CD4-positive, alpha-beta T cell treated with Interleukin-21 for 1 hour (primary cell): ENCODE data around the gene OSBP2.
"Not testable (repeated sequence)": the region's sequence is repeated elsewhere in the genome, so short reads cannot be mapped to it uniquely, and the experiment has no call there.

Experiments used
- DNase-seq: peaks from one replicate; pipeline ENCODE4 v3.0.0-alpha.2; 2020

Gene OSBP2

DNA sequence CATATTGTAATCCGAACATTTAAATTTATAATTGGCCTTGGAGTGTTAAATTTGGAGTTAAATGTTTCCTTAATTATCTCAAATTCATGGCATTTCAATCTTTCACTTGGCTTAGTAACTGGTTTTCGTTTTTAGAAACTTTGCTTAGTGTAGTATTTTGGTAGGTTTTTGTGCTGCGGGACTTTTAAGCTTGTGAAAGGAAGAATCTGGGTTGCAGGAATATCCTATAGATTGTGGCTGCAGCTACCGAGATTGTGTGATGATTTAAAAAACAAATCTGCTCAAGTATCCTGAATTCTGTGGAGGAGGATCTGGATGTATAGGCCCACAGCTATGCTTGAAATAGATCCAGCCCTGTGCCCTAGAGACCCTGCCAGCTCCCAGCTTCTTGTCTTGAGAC, 27.1 kb downstream of the OSBP2 start:
- DNase-seq = no peak

- DNase-seq = no peak
Observed at GRCh38 chr22:30728826-30729225, 34.2 kb downstream of the OSBP2 start.

- DNase-seq = no peak
Observed at GRCh38 chr22:30731658-30732057, 37.0 kb downstream of the OSBP2 start.

DNA sequence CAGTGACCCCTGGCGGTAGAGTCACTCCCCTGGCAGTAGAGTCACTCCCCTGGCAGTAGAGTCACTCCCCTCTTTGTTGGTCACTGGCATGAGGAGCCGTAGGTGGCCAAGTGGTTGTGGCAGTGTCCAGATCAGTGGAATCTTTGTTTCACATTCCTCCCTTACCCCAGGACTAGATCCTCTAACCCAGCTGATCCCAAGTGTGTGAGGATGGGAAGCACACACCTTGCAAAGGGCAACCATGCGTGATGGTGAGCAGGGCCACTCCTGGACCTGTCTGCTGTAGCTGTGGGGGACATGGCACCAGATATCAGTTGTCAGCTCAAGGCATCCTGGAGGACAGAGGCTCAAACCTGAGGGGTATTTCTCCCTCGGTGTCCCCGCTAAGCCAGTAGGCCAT, 37.8 kb downstream of the OSBP2 start:
- DNase-seq = no peak

GRCh38 chr22:30733181-30733631, 38.5 kb downstream of the OSBP2 start:
- DNase-seq = no peak

GRCh38 chr22:30740007-30740406, 45.3 kb downstream of the OSBP2 start:
- DNase-seq = peak; percentile 3

DNA sequence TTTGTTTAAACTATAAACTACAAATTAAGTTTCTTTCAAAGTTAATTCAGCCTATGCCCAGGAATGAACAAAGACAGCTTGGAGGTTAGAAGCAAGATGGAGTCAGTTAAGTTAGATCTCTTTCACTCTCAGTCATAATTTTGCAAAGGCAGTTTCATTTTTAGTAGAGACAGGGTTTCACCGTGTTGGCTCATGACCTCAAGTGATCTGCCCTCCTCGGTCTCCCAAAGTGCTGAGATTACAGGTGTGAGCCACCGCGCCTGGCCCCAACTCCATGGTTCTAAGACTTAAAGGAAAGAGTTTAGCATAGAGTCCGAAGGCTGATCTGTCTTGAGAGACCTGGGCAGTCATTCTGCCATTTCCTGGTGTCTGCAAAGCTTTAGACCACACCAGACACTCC, 45.8 kb downstream of the OSBP2 start:
- not testable (repeated sequence) for DNase-seq

DNA sequence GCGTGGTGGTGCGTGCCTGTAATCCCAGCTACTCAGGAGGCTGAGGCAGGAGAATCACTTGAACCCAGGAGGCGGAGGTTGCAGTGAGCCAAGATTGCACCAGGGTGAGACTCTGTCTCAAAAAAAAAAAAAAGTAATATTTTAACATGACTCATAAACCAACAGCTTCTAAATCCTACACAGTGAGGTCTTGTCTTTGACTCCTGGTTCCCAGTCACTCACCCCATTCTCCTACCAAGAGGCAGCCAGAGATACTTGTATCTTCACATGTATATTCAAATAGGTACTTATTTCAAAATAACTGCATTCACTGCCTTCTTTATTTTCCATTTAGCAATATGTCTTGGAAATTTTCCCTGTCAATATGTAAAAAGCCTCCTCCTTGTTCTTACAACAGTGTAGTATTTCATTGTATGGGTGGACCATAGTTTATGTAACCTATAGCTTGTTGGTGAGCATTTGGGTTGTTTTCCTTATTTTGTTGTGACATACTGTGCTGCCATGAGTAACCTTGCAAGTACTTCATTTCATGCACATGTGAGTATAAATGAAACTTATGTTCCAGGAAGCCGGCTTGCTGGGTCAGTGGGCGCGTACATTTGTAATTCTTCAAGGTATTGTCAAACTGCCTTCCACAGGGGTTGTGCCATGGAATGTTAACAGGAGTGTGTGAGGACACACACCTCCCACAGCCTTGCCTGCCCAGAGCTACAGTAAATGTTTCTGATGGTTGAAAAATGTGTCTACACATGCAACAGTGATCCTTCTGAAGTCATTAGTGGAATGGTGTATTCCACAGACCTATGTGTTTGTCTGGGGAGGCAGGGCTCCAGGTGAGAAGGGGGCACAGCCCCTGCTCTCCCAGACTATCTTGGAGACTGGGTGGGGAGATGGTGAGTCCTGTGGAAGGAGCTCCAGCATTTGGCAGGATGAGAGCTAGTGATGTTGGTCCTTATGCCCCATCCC, 47.9 kb downstream of the OSBP2 start:
- no peak for DNase-seq

GRCh38 chr22:30743257-30744020, 48.8 kb downstream of the OSBP2 start:
- peak; percentile 4 for DNase-seq

DNA sequence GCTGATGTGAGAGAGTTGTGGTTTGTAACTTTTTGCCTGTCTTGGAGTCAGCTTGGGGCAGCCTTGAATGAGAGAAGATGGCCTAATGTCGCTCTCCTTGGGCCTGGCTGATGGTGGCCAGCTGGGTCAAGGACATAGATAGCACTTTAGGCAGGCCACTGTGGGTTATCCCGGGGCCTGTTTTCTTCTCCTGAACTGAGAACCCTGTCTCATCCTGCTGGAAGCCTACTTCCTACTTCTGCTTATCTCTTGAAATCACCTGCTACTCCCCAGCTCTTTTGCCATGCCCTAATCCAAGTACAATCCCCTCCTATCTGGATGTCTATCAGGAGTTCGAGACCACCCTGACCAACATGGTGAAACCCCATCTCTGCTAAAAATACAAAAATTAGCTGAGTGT, 49.5 kb downstream of the OSBP2 start:
- no peak for DNase-seq

GRCh38 chr22:30747493-30747892, 52.8 kb downstream of the OSBP2 start:
- no peak for DNase-seq

GRCh38 chr22:30749272-30749671, 54.6 kb downstream of the OSBP2 start:
- DNase-seq = no peak

GRCh38 chr22:30749849-30750248, 55.2 kb downstream of the OSBP2 start:
- no peak for DNase-seq

DNA sequence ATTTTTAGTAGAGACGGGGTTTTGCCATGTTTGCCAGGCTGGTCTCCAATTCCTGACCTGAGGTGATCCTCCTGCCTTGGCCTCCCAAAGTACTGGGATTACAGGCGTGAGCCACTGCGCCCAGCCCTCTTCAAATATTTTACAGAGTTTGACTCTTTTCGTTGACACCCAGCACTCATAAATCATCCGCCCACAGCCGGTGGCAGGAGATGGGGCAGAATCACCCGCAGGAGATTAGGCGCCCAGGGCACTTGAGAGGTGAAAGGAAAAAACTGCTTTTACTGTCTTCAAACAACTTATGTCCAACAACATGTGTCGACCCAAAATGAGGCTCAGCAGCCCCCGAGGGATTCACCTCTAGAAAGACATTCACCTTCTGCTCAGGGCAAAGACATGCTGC, 56.9 kb downstream of the OSBP2 start:
- no peak for DNase-seq

GRCh38 chr22:30752771-30753170, 58.1 kb downstream of the OSBP2 start:
- no peak for DNase-seq

GRCh38 chr22:30753701-30754100, 59.0 kb downstream of the OSBP2 start:
- DNase-seq = no peak

GRCh38 chr22:30754521-30754920, 59.8 kb downstream of the OSBP2 start:
- no peak for DNase-seq

DNA sequence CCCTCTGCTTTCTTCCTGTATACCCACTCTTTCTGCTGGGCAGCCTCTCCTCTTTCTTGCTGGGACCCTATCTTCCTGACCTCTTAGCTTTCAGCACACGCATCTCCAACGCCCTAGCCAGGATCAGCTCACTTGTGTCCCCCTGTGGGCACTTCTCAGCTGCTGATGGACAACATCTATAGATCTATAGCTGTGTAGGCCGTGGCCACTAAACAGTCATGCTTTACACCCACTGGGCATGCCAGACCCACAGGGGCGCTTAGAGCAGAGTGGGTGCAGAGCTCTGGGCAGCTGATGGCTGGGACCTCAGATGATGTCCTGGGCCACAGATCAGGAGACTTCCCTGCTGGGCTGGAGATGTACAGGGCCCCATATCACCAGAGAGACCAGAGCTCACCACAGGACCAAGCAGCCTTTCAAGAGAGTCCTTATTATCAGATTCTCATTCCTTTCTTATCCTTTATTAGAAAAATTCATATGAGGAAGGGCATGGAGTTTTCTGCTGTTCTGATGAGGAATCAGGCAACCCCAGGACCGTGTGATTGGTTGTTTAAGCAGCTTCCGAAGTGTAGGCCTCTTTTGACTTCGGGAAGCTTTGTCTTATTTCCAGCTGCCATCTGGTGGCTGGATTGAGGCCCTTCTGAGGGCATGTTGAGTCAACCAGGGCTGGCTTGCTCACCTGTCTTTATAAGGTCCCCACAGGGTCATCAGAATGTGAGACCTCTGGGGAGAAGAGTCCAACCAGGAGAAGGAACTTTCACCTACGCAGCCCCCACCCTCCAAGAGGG, 60.5 kb downstream of the OSBP2 start:
- peak; percentile 62 for DNase-seq

GRCh38 chr22:30755759-30756124, 61.1 kb downstream of the OSBP2 start:
- no peak for DNase-seq

GRCh38 chr22:30763815-30764673, 69.4 kb downstream of the OSBP2 start:
- DNase-seq = peak; percentile 67

DNA sequence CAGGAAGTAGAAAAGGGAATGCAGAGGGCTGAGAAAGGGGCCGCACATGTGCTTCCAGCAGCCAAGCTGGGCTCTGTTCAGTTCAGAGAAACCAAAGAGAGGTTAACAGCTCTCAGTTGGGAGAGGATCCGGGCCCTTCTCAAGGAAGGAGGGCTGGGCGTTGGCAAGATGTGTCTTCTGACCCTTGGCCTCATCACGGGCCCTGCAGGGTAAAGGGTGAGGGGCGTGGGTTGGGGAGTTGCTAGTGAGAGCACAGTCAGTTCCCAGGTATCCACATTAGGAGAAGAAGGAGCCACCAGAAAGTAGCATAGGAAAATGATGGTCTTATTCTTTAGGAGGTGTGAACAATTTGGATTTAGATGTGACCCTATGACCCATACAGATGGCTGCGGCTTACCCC, 73.0 kb downstream of the OSBP2 start:
- DNase-seq = no peak

- no peak for DNase-seq
Observed at GRCh38 chr22:30770716-30771115, 76.0 kb downstream of the OSBP2 start.
